HFFc6 (cell line): ENCODE data around the gene CIITA. TPM values are rescaled to one million over a fixed set of nuclear protein-coding genes. Genes with fewer than 3 reads are reported as not detected.

ENCODE experiments used
- DNase-seq: peaks from one replicate; pipeline ENCODE4 v3.0.0-alpha.2; 2018
- H3K27ac Mint-ChIP-seq: 2 replicates; pipeline ENCODE4 v1.8.0; 2020; ENCODE audit warnings: mild to moderate bottlenecking, mixed read lengths
- H3K27me3 Mint-ChIP-seq: 2 replicates; pipeline ENCODE4 v1.8.0; 2021; ENCODE audit warnings: mild to moderate bottlenecking, moderate library complexity, mixed read lengths; ENCODE audit not compliant: insufficient read depth
- H3K36me3 Mint-ChIP-seq: 2 replicates; pipeline ENCODE4 v1.8.0; 2021; ENCODE audit warnings: low read depth, mixed read lengths
- H3K4me1 Mint-ChIP-seq: 2 replicates; pipeline ENCODE4 v1.8.0; 2020; ENCODE audit warnings: low read depth, mixed read lengths
- H3K4me3 Mint-ChIP-seq: 2 replicates; pipeline ENCODE4 v1.8.0; 2020; ENCODE audit warnings: mild to moderate bottlenecking, moderate library complexity, mixed read lengths
- H3K9me3 Mint-ChIP-seq: 2 replicates; pipeline ENCODE4 v1.8.0; 2020; ENCODE audit warnings: mild to moderate bottlenecking, mixed read lengths
- total RNA-seq, 6 experiments: library from RNA; stranded (reverse); fragmentation: NEBNext Ultra II Directional; extraction: Animal tissue kit (Norgen Biotek cat#: 25700); gene quantifications; 2 replicates in 1 of 6; 3 replicates in 5 of 6; pipeline ENCODE4 v1.2.3, GENCODE V29; 2021
- TF ChIP-seq, protein P1 (sequence below): fragments of 200-600 bp; sonication (generic); IDR thresholded peaks from 2 replicates; pipeline ENCODE4 v1.5.0; 2021; ENCODE audit warnings: antibody characterized with exemption, mild to moderate bottlenecking

The CIITA gene
- total RNA-seq, 6 experiments from 2014 or later = 0.11 to 0.24 (median 0.13) TPM; not detected in 1

DNA sequence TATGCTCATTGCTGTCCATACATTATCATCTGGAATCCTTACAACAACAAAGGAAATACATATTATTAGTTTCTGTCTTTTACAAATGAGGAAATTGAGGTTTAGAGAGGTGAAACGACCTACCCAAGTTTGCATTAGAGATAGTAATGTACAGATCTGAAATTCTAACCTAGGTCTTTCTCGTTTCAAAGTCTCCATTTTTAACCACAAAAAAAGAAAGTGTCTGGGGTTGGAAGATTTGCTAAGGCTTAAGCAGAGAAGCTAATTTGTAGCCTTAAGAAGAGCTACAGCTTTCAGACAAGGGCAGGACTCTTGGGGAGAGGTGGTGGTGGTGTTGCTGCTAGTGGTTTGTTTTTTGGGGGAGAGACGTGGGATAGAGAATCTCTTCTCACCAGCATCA is 19.2 kb downstream of the CIITA start:
- peaks cover 24% of the 10 kb centered on the region for H3K27me3 Mint-ChIP-seq
- no peaks in the 10 kb centered on the region for H3K4me1 Mint-ChIP-seq
- H3K4me3 Mint-ChIP-seq = no peak overlapping the region
- TF ChIP-seq, protein P1, sequence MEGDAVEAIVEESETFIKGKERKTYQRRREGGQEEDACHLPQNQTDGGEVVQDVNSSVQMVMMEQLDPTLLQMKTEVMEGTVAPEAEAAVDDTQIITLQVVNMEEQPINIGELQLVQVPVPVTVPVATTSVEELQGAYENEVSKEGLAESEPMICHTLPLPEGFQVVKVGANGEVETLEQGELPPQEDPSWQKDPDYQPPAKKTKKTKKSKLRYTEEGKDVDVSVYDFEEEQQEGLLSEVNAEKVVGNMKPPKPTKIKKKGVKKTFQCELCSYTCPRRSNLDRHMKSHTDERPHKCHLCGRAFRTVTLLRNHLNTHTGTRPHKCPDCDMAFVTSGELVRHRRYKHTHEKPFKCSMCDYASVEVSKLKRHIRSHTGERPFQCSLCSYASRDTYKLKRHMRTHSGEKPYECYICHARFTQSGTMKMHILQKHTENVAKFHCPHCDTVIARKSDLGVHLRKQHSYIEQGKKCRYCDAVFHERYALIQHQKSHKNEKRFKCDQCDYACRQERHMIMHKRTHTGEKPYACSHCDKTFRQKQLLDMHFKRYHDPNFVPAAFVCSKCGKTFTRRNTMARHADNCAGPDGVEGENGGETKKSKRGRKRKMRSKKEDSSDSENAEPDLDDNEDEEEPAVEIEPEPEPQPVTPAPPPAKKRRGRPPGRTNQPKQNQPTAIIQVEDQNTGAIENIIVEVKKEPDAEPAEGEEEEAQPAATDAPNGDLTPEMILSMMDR = no peak
- H3K36me3 Mint-ChIP-seq = no peaks in the 10 kb centered on the region
- H3K9me3 Mint-ChIP-seq = no peaks in the 10 kb centered on the region
- DNase-seq = no peak
- H3K27ac Mint-ChIP-seq = no peak overlapping the region

DNA sequence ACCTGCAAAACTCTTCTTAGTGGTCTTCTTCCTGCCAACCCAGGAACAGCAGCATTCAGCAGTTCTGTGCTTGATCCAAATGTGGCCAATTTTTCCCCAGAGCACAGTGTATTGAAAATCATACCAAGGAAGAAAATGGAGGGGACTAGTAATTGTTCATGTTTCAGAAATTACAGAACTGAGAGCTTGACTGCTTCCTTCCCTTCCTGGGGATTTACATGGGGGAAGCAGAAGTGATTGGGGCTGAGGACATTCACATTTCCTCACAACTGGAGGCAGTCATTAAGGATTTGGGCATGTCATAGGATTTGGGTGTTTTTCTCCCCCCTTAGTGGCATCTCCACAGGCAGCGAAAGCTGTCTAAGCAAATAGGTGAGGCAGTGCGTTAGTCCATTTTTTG is 19.7 kb downstream of the CIITA start:
- no peaks in the 10 kb centered on the region for H3K4me1 Mint-ChIP-seq
- H3K9me3 Mint-ChIP-seq = no peaks in the 10 kb centered on the region
- no peak overlapping the region for H3K4me3 Mint-ChIP-seq
- no peak overlapping the region for H3K27ac Mint-ChIP-seq
- TF ChIP-seq, protein P1 = no peak
- DNase-seq = no peak
- H3K27me3 Mint-ChIP-seq = peaks cover 22% of the 10 kb centered on the region
- no peaks in the 10 kb centered on the region for H3K36me3 Mint-ChIP-seq

DNA sequence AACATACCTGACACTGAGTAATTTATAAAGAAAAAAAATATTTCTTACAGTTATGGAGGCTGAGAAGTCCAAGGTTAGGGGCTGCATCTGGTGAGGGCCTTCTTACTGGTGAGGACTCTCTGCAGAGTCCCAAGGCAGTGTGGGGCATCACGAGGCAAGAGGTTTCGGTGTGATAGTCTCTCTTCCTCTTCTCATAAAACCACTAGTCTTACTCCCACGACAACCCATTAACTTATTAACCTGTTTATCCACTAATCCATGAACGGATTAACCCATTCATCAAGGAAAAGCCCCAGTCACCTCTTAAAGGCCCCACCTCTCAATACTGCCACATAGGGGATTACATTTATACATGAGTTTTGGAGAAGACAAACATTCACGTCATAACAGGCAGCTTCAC is 20.1 kb downstream of the CIITA start:
- Mint-ChIP-seq H3K27ac (no peak overlapping the region), H3K9me3 (no peaks in the 10 kb centered on the region), H3K27me3 (peaks cover 21% of the 10 kb centered on the region), H3K4me1 (no peaks in the 10 kb centered on the region), H3K4me3 (no peak overlapping the region), H3K36me3 (no peaks in the 10 kb centered on the region)
- DNase-seq = no peak
- TF ChIP-seq, protein P1 = no peak

DNA sequence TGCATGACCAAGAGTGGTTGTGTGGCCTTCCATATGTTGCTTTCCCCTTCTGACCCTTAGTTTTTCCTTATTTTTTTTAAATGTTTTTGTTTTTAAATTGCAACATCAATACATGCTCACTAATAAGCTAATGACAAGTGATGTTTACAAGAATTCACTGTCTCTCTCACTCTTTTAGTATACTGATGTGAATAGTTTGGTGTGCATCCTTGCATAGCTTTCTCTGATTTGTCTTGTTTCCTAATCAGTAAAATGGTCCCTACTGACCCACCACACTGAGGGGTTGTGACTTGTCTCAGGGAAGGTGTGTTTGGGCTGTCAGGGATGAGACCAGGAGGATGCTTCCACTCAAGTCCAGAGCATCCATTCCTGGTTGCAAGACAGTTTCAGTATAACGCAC is 26.0 kb downstream of the CIITA start:
- Mint-ChIP-seq H3K36me3 (peaks cover 5% of the 10 kb centered on the region; the same call in 1 of the 2 replicates), H3K9me3 (peaks cover 10% of the 10 kb centered on the region), H3K4me3 (no peak overlapping the region), H3K27ac (no peak overlapping the region), H3K4me1 (no peaks in the 10 kb centered on the region), H3K27me3 (peaks cover 14% of the 10 kb centered on the region; the same call in 1 of the 2 replicates)
- DNase-seq = no peak
- TF ChIP-seq, protein P1 = no peak

- Mint-ChIP-seq H3K27ac (no peak overlapping the region), H3K27me3 (peaks cover 21% of the 10 kb centered on the region), H3K36me3 (peaks cover 5% of the 10 kb centered on the region; the same call in 1 of the 2 replicates), H3K9me3 (peaks cover 10% of the 10 kb centered on the region), H3K4me3 (no peak overlapping the region), H3K4me1 (no peaks in the 10 kb centered on the region)
- no peak for DNase-seq
- TF ChIP-seq, protein P1 = no peak
Observed at GRCh38 chr16:10906482-10906881, 29.5 kb downstream of the CIITA start.
